ENCODE measurements around the gene CDH4. TPM values are rescaled to one million over a fixed set of nuclear protein-coding genes. Genes with fewer than 3 reads are reported as not detected.

The CDH4 gene
- total and polyA plus RNA-seq, 2 of the 13 experiments (the other 11 are each of a cell fraction or from before 2014, with no cell fraction given) = not detected

GRCh38 chr20:61965606-61966491, 713.8 kb downstream of the CDH4 start (continued):
- TF ChIP-seq MTA3 (CRISPR knock-in tag; IDR thresholded peaks at IDR 0.05) (no peak), HNF1A (IDR thresholded peaks at IDR 0.05; ENCODE audit: low read depth) (no peak), HNF1A (CRISPR knock-in tag; IDR thresholded peaks at IDR 0.05; ENCODE audit: borderline replicate concordance) (no peak), ZNF432 (CRISPR knock-in tag; IDR thresholded peaks at IDR 0.05; ENCODE audit: borderline replicate concordance) (no peak), CTCF (CRISPR knock-in tag; IDR thresholded peaks at IDR 0.05) (peak; percentile 56), PHF21A (CRISPR knock-in tag; IDR thresholded peaks at IDR 0.05) (no peak), KLF11 (CRISPR knock-in tag; IDR thresholded peaks at IDR 0.05) (no peak), ATF7 (IDR thresholded peaks at IDR 0.05) (no peak), ATF7 (CRISPR knock-in tag; IDR thresholded peaks at IDR 0.05) (no peak), ZBTB10 (CRISPR knock-in tag; IDR thresholded peaks at IDR 0.05; ENCODE audit: borderline replicate concordance) (peak; percentile 70; the same call in 1 of the 2 replicates), ATF5 (CRISPR knock-in tag; IDR thresholded peaks at IDR 0.05; ENCODE audit: low read depth) (no peak), HBP1 (CRISPR knock-in tag; IDR thresholded peaks at IDR 0.05; ENCODE audit: low read depth) (no peak), ZNF280D (CRISPR knock-in tag; IDR thresholded peaks at IDR 0.05) (no peak), NFE2L2 (IDR thresholded peaks at IDR 0.05; ENCODE audit: low read length) (no peak)

Measured in HepG2 (cell line).